Ishikawa (cell line): Measurements from ENCODE around the gene GRID1.

Experiments
- CEBPB ChIP-seq: IDR thresholded peaks from 2 replicates; pipeline ENCODE4 v1.6.1; 2012
- CREB1 ChIP-seq: IDR thresholded peaks from 2 replicates; pipeline ENCODE4 v1.6.1; 2012; ENCODE audit warnings: low read depth
- EGR1 ChIP-seq: IDR thresholded peaks from 2 replicates; pipeline ENCODE4 v1.6.1; 2012
- EP300 ChIP-seq: IDR thresholded peaks from 2 replicates; pipeline ENCODE4 v1.6.1; 2012; ENCODE audit warnings: borderline replicate concordance
- FOXM1 ChIP-seq: IDR thresholded peaks from 2 replicates; pipeline ENCODE4 v1.6.1; 2012; ENCODE audit warnings: low read depth, borderline replicate concordance
- NFIC ChIP-seq: IDR thresholded peaks from 2 replicates; pipeline ENCODE4 v1.6.1; 2012
- RAD21 ChIP-seq: IDR thresholded peaks from 2 replicates; pipeline ENCODE4 v1.6.1; 2012; ENCODE audit warnings: low read depth
- TAF1 ChIP-seq: IDR thresholded peaks from 2 replicates; pipeline ENCODE4 v1.6.1; 2012; ENCODE audit warnings: low read depth, mild to moderate bottlenecking
- TCF12 ChIP-seq: IDR thresholded peaks from 2 replicates; pipeline ENCODE4 v1.6.1; 2012; ENCODE audit warnings: low read depth
- TEAD4 ChIP-seq: IDR thresholded peaks from 2 replicates; pipeline ENCODE4 v1.6.1; 2012
- YY1 ChIP-seq: IDR thresholded peaks from 2 replicates; pipeline ENCODE4 v1.6.1; 2012; ENCODE audit warnings: low read depth
- ZBTB7A ChIP-seq: IDR thresholded peaks from 2 replicates; pipeline ENCODE4 v1.6.1; 2012; ENCODE audit warnings: low read depth
- TF ChIP-seq, protein P1 (sequence below): IDR thresholded peaks from 2 replicates; pipeline ENCODE4 v1.6.1; 2012
- TF ChIP-seq, protein P2 (sequence below): IDR thresholded peaks from 2 replicates; pipeline ENCODE4 v1.6.1; 2012; ENCODE audit warnings: low read depth, mild to moderate bottlenecking
- TF ChIP-seq, protein P3 (sequence below): IDR thresholded peaks from 2 replicates; pipeline ENCODE4 v1.6.1; 2012

Gene GRID1

DNA sequence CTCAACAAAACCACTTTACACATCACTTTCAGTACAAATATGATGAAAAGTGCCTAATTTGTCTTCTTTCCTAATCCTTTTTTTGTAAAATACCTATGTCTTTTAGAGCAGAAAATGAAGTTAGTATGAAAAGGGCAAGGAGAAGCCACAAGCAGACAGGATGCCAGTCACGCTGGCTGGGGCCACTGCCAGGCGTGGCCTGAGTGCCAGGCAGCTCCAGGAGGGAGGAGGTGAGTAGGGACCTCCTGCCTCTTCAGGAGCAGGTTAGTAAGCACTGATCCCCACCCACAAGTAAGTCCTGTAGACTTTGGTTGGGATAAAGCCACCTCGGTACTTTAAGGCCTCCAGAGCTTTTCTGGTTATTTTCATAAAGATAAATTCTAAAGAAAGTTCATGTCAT, 432.0 kb downstream of the GRID1 start:
- TF ChIP-seq TEAD4 (no peak), NFIC (no peak), RAD21 (no peak), EP300 (no peak), CEBPB (no peak), TAF1 (no peak), CREB1 (no peak), TCF12 (no peak), FOXM1 (no peak), ZBTB7A (no peak), YY1 (no peak)
- TF ChIP-seq, protein P1, sequence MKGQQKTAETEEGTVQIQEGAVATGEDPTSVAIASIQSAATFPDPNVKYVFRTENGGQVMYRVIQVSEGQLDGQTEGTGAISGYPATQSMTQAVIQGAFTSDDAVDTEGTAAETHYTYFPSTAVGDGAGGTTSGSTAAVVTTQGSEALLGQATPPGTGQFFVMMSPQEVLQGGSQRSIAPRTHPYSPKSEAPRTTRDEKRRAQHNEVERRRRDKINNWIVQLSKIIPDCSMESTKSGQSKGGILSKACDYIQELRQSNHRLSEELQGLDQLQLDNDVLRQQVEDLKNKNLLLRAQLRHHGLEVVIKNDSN = no peak
- TF ChIP-seq, protein P2, sequence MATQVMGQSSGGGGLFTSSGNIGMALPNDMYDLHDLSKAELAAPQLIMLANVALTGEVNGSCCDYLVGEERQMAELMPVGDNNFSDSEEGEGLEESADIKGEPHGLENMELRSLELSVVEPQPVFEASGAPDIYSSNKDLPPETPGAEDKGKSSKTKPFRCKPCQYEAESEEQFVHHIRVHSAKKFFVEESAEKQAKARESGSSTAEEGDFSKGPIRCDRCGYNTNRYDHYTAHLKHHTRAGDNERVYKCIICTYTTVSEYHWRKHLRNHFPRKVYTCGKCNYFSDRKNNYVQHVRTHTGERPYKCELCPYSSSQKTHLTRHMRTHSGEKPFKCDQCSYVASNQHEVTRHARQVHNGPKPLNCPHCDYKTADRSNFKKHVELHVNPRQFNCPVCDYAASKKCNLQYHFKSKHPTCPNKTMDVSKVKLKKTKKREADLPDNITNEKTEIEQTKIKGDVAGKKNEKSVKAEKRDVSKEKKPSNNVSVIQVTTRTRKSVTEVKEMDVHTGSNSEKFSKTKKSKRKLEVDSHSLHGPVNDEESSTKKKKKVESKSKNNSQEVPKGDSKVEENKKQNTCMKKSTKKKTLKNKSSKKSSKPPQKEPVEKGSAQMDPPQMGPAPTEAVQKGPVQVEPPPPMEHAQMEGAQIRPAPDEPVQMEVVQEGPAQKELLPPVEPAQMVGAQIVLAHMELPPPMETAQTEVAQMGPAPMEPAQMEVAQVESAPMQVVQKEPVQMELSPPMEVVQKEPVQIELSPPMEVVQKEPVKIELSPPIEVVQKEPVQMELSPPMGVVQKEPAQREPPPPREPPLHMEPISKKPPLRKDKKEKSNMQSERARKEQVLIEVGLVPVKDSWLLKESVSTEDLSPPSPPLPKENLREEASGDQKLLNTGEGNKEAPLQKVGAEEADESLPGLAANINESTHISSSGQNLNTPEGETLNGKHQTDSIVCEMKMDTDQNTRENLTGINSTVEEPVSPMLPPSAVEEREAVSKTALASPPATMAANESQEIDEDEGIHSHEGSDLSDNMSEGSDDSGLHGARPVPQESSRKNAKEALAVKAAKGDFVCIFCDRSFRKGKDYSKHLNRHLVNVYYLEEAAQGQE = no peak
- TF ChIP-seq, protein P3, sequence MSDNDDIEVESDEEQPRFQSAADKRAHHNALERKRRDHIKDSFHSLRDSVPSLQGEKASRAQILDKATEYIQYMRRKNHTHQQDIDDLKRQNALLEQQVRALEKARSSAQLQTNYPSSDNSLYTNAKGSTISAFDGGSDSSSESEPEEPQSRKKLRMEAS = no peak

DNA sequence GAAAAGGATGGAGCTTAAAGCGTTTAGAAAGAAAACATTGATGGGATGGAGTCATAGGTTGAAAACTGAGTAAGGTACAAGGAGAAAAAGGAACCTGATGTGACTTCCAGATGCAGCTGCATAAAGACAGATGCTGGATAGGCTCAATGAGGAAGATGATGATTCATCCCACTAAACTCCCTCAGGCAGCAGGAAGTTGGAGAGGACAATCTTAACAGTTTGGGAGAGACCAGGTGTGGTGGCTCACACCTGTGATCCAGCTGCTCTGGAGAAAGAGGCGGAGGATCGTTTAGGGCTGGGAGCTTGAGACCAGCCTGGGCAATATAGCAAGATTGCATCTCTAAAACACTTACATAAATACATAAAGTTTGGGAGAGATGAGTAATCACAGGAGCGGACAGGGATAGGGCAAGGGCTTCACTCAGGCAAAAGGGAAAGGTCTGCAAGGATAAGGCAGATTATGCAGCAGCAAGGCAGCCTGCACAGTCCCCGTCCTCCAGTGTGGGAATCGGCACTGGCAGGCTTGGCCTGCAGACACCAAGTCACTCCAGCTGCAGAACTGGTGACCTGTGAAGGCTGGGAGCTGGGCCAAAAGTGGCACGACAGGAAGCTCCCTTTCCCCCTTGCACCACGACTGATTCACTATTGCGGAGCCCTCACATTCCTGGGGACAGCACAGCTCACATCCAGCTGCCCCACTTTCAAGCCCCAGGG, 438.5 kb downstream of the GRID1 start:
- TF ChIP-seq TAF1 (no peak), EP300 (no peak), FOXM1 (no peak), TCF12 (no peak), CREB1 (no peak), CEBPB (no peak), RAD21 (no peak), YY1 (no peak), ZBTB7A (no peak), EGR1 (no peak), TEAD4 (no peak)
- TF ChIP-seq, protein P2 = no peak
- TF ChIP-seq, protein P3 = no peak

DNA sequence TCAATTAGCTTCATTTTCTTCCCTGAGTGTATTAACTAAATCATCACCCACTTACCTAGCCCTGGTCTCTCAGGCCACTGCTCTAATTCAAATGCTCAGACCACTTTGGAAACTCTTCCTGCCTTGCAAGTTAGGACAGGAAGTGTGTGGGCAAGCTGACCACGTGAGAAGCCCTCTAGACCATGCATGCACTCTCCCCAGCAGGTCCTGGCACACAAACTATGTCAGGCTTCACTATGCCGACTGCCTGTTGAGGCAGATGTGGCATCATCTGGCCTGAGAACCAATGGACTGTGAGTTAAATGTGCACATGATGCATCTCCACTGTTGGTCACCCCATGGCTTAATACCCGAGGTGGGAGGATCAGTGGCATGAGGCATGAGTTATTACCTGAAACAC, 439.6 kb downstream of the GRID1 start:
- TF ChIP-seq NFIC = no peak

DNA sequence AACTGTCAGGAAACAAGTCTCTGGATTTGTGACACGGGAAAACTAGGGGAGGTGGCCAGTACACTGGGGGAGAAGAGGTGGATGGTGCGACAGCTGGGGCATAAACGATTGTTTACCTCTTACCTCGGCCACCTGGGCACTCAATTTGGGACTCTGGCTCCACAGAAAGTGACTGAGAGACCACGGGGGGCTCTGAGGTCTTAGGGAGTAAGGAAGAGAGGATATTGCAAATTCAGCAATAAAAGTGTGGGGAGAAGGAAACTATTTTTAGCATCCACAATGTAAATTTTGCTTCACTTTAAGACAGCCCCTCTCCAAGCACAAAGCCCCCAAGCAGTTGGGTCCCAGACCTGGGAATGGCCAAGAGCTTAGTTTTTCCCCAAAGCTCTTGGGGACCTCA, 440.5 kb downstream of the GRID1 start:
- TF ChIP-seq TCF12 = no peak
- TF ChIP-seq, protein P2 = no peak
- TF ChIP-seq, protein P1 = no peak
- TF ChIP-seq CREB1 = no peak
- no peak for TF ChIP-seq ZBTB7A
- TF ChIP-seq CEBPB = no peak
- no peak for TF ChIP-seq TAF1
- no peak for TF ChIP-seq NFIC
- TF ChIP-seq RAD21 = no peak
- TF ChIP-seq, protein P3 = no peak
- no peak for TF ChIP-seq EP300
- TF ChIP-seq YY1 = no peak
- no peak for TF ChIP-seq EGR1
- no peak for TF ChIP-seq TEAD4
- no peak for TF ChIP-seq FOXM1
